ENCODE results near the gene KCNJ10. TPM values are rescaled to one million over a fixed set of nuclear protein-coding genes. Genes with fewer than 3 reads are reported as not detected.

The KCNJ10 gene
- total and polyA plus RNA-seq, 2 donors from 2014 or later, result 4.9 to 57.6 TPM

- DNase-seq (no peak), FAIRE-seq (no peak)
- Histone ChIP-seq H3K4me3 (ENCODE audit: low read length in 3 of 3) (no peak overlapping the region), H3K36me3 (ENCODE audit: control insufficient read depth in 2 of 3, insufficient read depth in 3 of 3, low read length in 3 of 3) (no peaks in the 10 kb centered on the region), H3K9me3 (ENCODE audit: control insufficient read depth in 2 of 3, insufficient read depth in 1 of 3, low read length in 3 of 3) (no peaks in the 10 kb centered on the region), H3K9ac (ENCODE audit: low read length in 3 of 3) (no peak overlapping the region), H3K27ac (ENCODE audit: low read depth in 2 of 2, low read length in 2 of 2) (no peak overlapping the region), H3K27me3 (ENCODE audit: control insufficient read depth, insufficient read depth, low read length) (no peaks in the 10 kb centered on the region), H3K4me1 (ENCODE audit: control insufficient read depth in 2 of 3, insufficient read depth in 2 of 3, low read depth in 1 of 3, low read length in 3 of 3) (no peaks in the 10 kb centered on the region)
- intact Hi-C loops (cut with DNase I), result no loop called here
- TF ChIP-seq CTCF (IDR thresholded peaks at IDR 0.05; ENCODE audit: borderline replicate concordance, extremely low read depth, insufficient read depth), result no peak
These were observed 89.9 kb downstream of the KCNJ10 start for GRCh38 chr1:159980076-159980475.

DNA sequence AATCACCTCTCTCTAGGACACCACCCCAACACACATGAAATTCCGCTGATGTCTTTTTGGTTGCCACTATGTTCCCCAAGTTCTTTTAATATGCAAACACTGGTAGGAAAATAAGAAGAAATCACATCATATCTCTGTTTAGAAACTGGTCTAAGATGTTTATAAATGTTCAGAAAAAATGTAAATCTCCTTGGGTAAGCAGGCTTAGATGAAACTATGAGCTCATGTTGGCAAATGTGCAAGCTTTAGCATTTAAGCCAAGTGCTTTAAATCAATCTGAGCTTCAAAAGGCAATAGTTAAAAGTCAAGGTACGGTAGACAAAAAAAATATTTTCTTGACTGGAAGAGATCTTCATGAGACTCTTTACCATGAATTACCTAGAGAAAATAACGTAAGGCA, 90.7 kb downstream of the KCNJ10 start:
- Histone ChIP-seq H3K36me3 (ENCODE audit: control insufficient read depth in 2 of 3, insufficient read depth in 3 of 3, low read length in 3 of 3) (no peaks in the 10 kb centered on the region), H3K9me3 (ENCODE audit: control insufficient read depth in 2 of 3, insufficient read depth in 1 of 3, low read length in 3 of 3) (no peaks in the 10 kb centered on the region), H3K9ac (ENCODE audit: low read length in 3 of 3) (no peak overlapping the region), H3K4me3 (ENCODE audit: low read length in 3 of 3) (no peak overlapping the region), H3K4me1 (ENCODE audit: control insufficient read depth in 2 of 3, insufficient read depth in 2 of 3, low read depth in 1 of 3, low read length in 3 of 3) (no peaks in the 10 kb centered on the region), H3K27ac (ENCODE audit: low read depth in 2 of 2, low read length in 2 of 2) (no peak overlapping the region), H3K27me3 (ENCODE audit: control insufficient read depth, insufficient read depth, low read length) (no peaks in the 10 kb centered on the region)
- FAIRE-seq, result no peak
- intact Hi-C loops (cut with DNase I), result no loop called here
- DNase-seq, result no peak
- TF ChIP-seq CTCF (IDR thresholded peaks at IDR 0.05; ENCODE audit: borderline replicate concordance, extremely low read depth, insufficient read depth), result no peak

DNA sequence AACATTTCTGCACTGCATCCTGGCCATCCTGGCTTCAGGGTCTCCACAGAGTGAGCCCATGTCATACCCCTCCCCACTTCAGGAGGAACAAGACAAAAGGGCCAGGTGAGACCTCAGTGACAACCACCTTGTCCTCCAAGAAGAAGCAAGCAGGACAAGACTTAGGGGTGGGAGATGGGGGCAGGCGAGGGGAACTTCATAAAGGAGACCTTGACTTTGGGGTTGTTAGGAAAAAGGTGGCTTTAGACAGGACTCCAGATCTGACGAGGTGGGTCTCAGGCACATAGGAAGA, 91.9 kb downstream of the KCNJ10 start:
- H3K4me3 ChIP-seq (ENCODE audit: low read length in 3 of 3), result no peak overlapping the region
- H3K27ac ChIP-seq (ENCODE audit: low read depth in 2 of 2, low read length in 2 of 2), result no peak overlapping the region
- no peak overlapping the region for H3K9ac ChIP-seq (ENCODE audit: low read length in 3 of 3)
- H3K9me3 ChIP-seq (ENCODE audit: control insufficient read depth in 2 of 3, insufficient read depth in 1 of 3, low read length in 3 of 3), result no peaks in the 10 kb centered on the region
- no peak for FAIRE-seq
- no peaks in the 10 kb centered on the region for H3K4me1 ChIP-seq (ENCODE audit: control insufficient read depth in 2 of 3, insufficient read depth in 2 of 3, low read depth in 1 of 3, low read length in 3 of 3)
- intact Hi-C loops (cut with DNase I), result no loop called here
- no peaks in the 10 kb centered on the region for H3K36me3 ChIP-seq (ENCODE audit: control insufficient read depth in 2 of 3, insufficient read depth in 3 of 3, low read length in 3 of 3)
- no peaks in the 10 kb centered on the region for H3K27me3 ChIP-seq (ENCODE audit: control insufficient read depth, insufficient read depth, low read length)
- TF ChIP-seq CTCF (IDR thresholded peaks at IDR 0.05; ENCODE audit: borderline replicate concordance, extremely low read depth, insufficient read depth), result no peak
- no peak for DNase-seq

DNA sequence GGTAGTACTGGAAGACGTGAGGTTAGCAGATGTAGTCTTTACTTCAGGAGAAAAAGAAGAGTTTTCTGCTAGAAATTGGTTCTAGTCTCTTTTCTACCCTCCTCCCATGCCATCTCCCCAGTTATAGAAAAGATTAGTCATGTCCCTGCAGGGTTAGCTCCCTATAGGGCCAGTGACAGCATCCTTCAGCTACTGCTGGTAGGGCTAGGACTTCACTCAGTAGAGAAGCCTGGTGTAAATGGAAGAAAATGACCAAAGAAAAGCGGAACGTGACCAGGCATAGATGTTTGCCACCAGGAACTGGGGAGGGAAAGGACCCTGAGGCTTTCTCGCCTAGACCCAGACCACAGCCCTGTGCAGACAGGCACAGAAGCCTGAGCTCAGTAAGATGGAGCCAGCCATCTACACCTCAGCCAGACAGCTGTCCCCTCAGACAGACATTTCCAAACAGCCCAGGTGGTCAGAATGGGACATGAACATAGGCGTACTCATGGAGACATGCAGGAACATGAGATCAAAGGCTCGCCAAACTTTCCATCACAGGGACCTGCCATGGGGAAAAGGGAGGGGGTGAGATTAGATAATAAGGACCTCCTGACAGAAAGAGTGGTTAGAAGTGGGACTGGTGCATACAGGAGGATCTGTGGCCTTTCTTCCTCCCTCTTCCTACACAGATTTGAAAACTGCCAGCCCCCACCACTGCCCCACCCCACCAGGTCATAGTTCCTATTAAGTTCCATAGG, 92.4 kb downstream of the KCNJ10 start:
- FAIRE-seq (no peak), DNase-seq (no peak)
- Histone ChIP-seq H3K36me3 (ENCODE audit: control insufficient read depth in 2 of 3, insufficient read depth in 3 of 3, low read length in 3 of 3) (no peaks in the 10 kb centered on the region), H3K4me1 (ENCODE audit: control insufficient read depth in 2 of 3, insufficient read depth in 2 of 3, low read depth in 1 of 3, low read length in 3 of 3) (no peaks in the 10 kb centered on the region), H3K9ac (ENCODE audit: low read length in 3 of 3) (no peak overlapping the region), H3K27ac (ENCODE audit: low read depth in 2 of 2, low read length in 2 of 2) (no peak overlapping the region), H3K27me3 (ENCODE audit: control insufficient read depth, insufficient read depth, low read length) (no peaks in the 10 kb centered on the region), H3K4me3 (ENCODE audit: low read length in 3 of 3) (no peak overlapping the region), H3K9me3 (ENCODE audit: control insufficient read depth in 2 of 3, insufficient read depth in 1 of 3, low read length in 3 of 3) (no peaks in the 10 kb centered on the region)
- TF ChIP-seq CTCF (IDR thresholded peaks at IDR 0.05; ENCODE audit: borderline replicate concordance, extremely low read depth, insufficient read depth), result no peak
- intact Hi-C loops (cut with DNase I), result no loop called here

Measured in kidney (tissue), 14 donors.